HEK293 (cell line): ENCODE data around the gene OSBP2.
A peak's percentile ranks its signal among the peaks of the same experiment; 100 is the strongest.

Experiments used
- CTCF ChIA-PET: fragments of 350-600 bp; formaldehyde crosslinking; extraction: SDS; loops from one replicate; lab custom pipeline; 2021; ENCODE audit warnings: antibody characterized with exemption; lab: Yijun Ruan, JAX
- POLR2A ChIA-PET: fragments of 300-600 bp; formaldehyde crosslinking; extraction: SDS; loops from one replicate; lab custom pipeline; 2020; ENCODE audit warnings: antibody characterized with exemption, inconsistent platforms; lab: Yijun Ruan, JAX
- H3K27ac ChIP-seq: fragments of 200-500 bp; sonication (Bioruptor generic); 2 replicates; pipeline ENCODE4 v1.5.1; 2014; ENCODE audit warnings: low read depth, low read length, control low read depth, inconsistent platforms; ENCODE audit errors: extremely low read depth
- H3K36me3 ChIP-seq, 2 experiments: fragments of 200-500 bp in 1 of 2; sonication (Bioruptor generic) in 1 of 2; 1 replicate in 1 of 2; 2 replicates in 1 of 2; pipeline ENCODE4 v1.5.1; 2014 to 2017; ENCODE audit warnings: inconsistent platforms in 2 of 2, low read length in 2 of 2; ENCODE audit not compliant: control insufficient read depth in 2 of 2, insufficient read depth in 1 of 2
- H3K4me1 ChIP-seq: fragments of 200-500 bp; sonication (Bioruptor generic); 2 replicates; pipeline ENCODE4 v1.5.1; 2014; ENCODE audit warnings: mild to moderate bottlenecking, low read length, inconsistent platforms; ENCODE audit not compliant: control insufficient read depth, insufficient read depth
- H3K4me3 ChIP-seq: 2 replicates; pipeline ENCODE4 v1.5.1; 2011; ENCODE audit warnings: low read depth, mild to moderate bottlenecking, control low read depth, low read length, moderate library complexity
- H3K9me3 ChIP-seq: fragments of 200-500 bp; sonication (Bioruptor generic); 2 replicates; pipeline ENCODE4 v1.5.1; 2014; ENCODE audit warnings: low read depth, low read length, inconsistent platforms; ENCODE audit not compliant: control insufficient read depth, insufficient read depth
- CTCF ChIP-seq: fragments of 450-650 bp; formaldehyde crosslinking; IDR thresholded peaks from 2 replicates; pipeline ENCODE4 v1.5.1; 2016; ENCODE audit warnings: missing biosample characterization, missing genetic modification characterization
- GLIS1 ChIP-seq: fragments of 450-650 bp; formaldehyde crosslinking; IDR thresholded peaks from 2 replicates; pipeline ENCODE4 v1.5.1; 2016; ENCODE audit warnings: missing biosample characterization, missing genetic modification characterization
- HOXC10 ChIP-seq: sonication (generic); formaldehyde crosslinking; IDR thresholded peaks from 2 replicates; pipeline ENCODE4 v1.8.1; 2023; ENCODE audit warnings: mild to moderate bottlenecking, missing genetic modification reagents
- PRDM1 ChIP-seq: fragments of 450-650 bp; formaldehyde crosslinking; IDR thresholded peaks from 2 replicates; pipeline ENCODE4; 2016; ENCODE audit warnings: missing biosample characterization, missing genetic modification characterization
- PRDM4 ChIP-seq: fragments of 450-650 bp; formaldehyde crosslinking; IDR thresholded peaks from 2 replicates; pipeline ENCODE4 v1.5.1; 2017; ENCODE audit warnings: missing biosample characterization, missing genetic modification characterization
- RBAK ChIP-seq: fragments of 450-650 bp; formaldehyde crosslinking; IDR thresholded peaks from 2 replicates; pipeline ENCODE4 v1.5.1; 2016; ENCODE audit warnings: missing biosample characterization, missing genetic modification characterization
- SP7 ChIP-seq: fragments of 450-650 bp; formaldehyde crosslinking; IDR thresholded peaks from 2 replicates; pipeline ENCODE4 v1.5.1; 2016; ENCODE audit warnings: missing biosample characterization, missing genetic modification characterization
- ZBTB1 ChIP-seq: fragments of 450-650 bp; formaldehyde crosslinking; IDR thresholded peaks from 2 replicates; pipeline ENCODE4 v1.5.1; 2016; ENCODE audit warnings: missing biosample characterization, missing genetic modification characterization
- ZBTB11 ChIP-seq: fragments of 450-650 bp; formaldehyde crosslinking; conservative IDR thresholded peaks from 2 replicates; pipeline ENCODE4 v1.5.1; 2016; ENCODE audit warnings: low read depth, missing biosample characterization, missing genetic modification characterization
- ZEB2 ChIP-seq: fragments of 450-650 bp; formaldehyde crosslinking; IDR thresholded peaks from 2 replicates; pipeline ENCODE4 v1.5.1; 2016; ENCODE audit warnings: missing biosample characterization, missing genetic modification characterization
- ZNF10 ChIP-seq: fragments of 450-650 bp; formaldehyde crosslinking; IDR thresholded peaks from 2 replicates; pipeline ENCODE4 v1.5.1; 2017; ENCODE audit warnings: missing biosample characterization, missing genetic modification characterization
- ZNF133 ChIP-seq: fragments of 450-650 bp; formaldehyde crosslinking; IDR thresholded peaks from 2 replicates; pipeline ENCODE4 v1.5.1; 2016; ENCODE audit warnings: missing biosample characterization, missing genetic modification characterization
- ZNF175 ChIP-seq: fragments of 450-650 bp; formaldehyde crosslinking; IDR thresholded peaks from 2 replicates; pipeline ENCODE4 v1.5.1; 2016; ENCODE audit warnings: missing biosample characterization, missing genetic modification characterization
- ZNF280D ChIP-seq: fragments of 450-650 bp; formaldehyde crosslinking; IDR thresholded peaks from 2 replicates; pipeline ENCODE4 v1.5.1; 2016; ENCODE audit warnings: missing biosample characterization, missing genetic modification characterization
- ZNF366 ChIP-seq: fragments of 450-650 bp; formaldehyde crosslinking; conservative IDR thresholded peaks from 2 replicates; pipeline ENCODE4 v1.5.1; 2016; ENCODE audit warnings: missing biosample characterization, missing genetic modification characterization
- ZNF404 ChIP-seq: fragments of 450-650 bp; formaldehyde crosslinking; IDR thresholded peaks from 2 replicates; pipeline ENCODE4 v1.5.1; 2017; ENCODE audit warnings: missing biosample characterization, missing genetic modification characterization
- ZNF596 ChIP-seq: fragments of 450-650 bp; IDR thresholded peaks from 2 replicates; pipeline ENCODE4 v1.5.0; 2018; ENCODE audit warnings: missing biosample characterization, mild to moderate bottlenecking, missing genetic modification characterization, moderate library complexity
- ZNF610 ChIP-seq: fragments of 450-650 bp; formaldehyde crosslinking; IDR thresholded peaks from 2 replicates; pipeline ENCODE4 v1.5.1; 2016; ENCODE audit warnings: missing biosample characterization, missing genetic modification characterization, borderline replicate concordance
- ZNF654 ChIP-seq: fragments of 450-650 bp; formaldehyde crosslinking; IDR thresholded peaks from 2 replicates; pipeline ENCODE4 v1.5.1; 2016; ENCODE audit warnings: low read depth, missing biosample characterization, missing genetic modification characterization
- ZNF777 ChIP-seq: fragments of 450-650 bp; formaldehyde crosslinking; IDR thresholded peaks from 2 replicates; pipeline ENCODE4 v1.5.1; 2017; ENCODE audit warnings: missing biosample characterization, missing genetic modification characterization, borderline replicate concordance
- ZSCAN4 ChIP-seq: fragments of 450-650 bp; formaldehyde crosslinking; IDR thresholded peaks from 2 replicates; pipeline ENCODE4 v1.5.1; 2017; ENCODE audit warnings: missing biosample characterization, missing genetic modification characterization
- TF ChIP-seq, protein P1 (sequence below): fragments of 450-650 bp; formaldehyde crosslinking; IDR thresholded peaks from 2 replicates; pipeline ENCODE4 v1.5.1; 2017; ENCODE audit warnings: missing biosample characterization, missing genetic modification characterization

Gene OSBP2

DNA sequence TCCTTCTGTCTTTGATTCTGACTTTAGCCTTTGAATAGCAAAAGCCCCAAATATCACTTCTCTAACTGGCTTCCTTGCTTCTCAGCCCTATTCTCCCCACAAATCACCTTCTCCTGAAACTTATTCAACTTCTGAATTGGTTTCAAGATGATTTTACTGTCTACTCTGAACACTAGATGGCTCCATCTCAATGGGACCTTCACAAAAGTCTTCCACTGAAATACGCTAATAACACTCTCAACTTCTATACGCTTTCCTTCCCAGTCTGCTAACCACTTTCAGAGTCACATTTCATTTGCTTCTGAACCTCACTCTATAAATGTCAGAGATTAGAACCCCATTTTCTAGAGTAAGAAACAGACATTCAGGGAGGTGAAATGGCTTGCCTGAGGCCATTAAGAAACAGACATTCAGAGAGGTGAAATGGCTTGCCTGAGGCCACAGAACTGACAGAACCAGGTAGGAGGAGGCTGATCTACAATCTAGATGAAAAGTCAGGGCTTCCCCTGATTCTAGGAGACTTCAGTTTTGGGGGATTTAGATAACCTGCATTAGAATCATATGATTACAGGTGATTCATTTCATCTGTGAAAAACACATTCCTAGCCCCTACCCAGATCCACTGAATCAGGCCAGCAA is 253.3 kb downstream of the OSBP2 start:
- TF ChIP-seq CTCF (tag by site-specific recombination) (peak; percentile 34; the same call in 1 of the 2 replicates), ZEB2 (no peak), PRDM4 (peak; percentile 32; the same call in 1 of the 2 replicates), ZNF175 (tag by site-specific recombination) (no peak), ZNF610 (tag by site-specific recombination) (no peak), PRDM1 (tag by site-specific recombination) (peak; percentile 85), ZNF654 (tag by site-specific recombination) (peak; percentile 58), GLIS1 (no peak), HOXC10 (CRISPR knock-in tag) (no peak), ZNF133 (tag by site-specific recombination) (no peak), ZNF280D (no peak), ZNF366 (no peak)
- TF ChIP-seq, protein P1, sequence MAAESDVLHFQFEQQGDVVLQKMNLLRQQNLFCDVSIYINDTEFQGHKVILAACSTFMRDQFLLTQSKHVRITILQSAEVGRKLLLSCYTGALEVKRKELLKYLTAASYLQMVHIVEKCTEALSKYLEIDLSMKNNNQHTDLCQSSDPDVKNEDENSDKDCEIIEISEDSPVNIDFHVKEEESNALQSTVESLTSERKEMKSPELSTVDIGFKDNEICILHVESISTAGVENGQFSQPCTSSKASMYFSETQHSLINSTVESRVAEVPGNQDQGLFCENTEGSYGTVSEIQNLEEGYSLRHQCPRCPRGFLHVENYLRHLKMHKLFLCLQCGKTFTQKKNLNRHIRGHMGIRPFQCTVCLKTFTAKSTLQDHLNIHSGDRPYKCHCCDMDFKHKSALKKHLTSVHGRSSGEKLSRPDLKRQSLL (tag by site-specific recombination): no peak
- peaks cover 45 to 91% of the 10 kb centered on the region in 2 experiments for H3K36me3 ChIP-seq
- H3K9me3 ChIP-seq: no peaks in the 10 kb centered on the region
- no peak overlapping the region for H3K4me3 ChIP-seq
- no peaks in the 10 kb centered on the region for H3K4me1 ChIP-seq
- POLR2A ChIA-PET: interaction anchor here (1.4 kb wide), 1 partner anchor 133 kb away, joined by 3 read pairs; the partner anchor contains the start of gene SMTN
- H3K27ac ChIP-seq: no peak overlapping the region
- CTCF ChIA-PET: interaction anchor here (0.8 to 3.0 kb wide), 5 partner anchors 27 to 204 kb away, joined by 3 to 13 read pairs (median 5); partner anchors contain the start of gene SMTN

GRCh38 chr22:30948930-30949342 is 254.3 kb downstream of the OSBP2 start:
- CTCF ChIA-PET: interaction anchor here (0.5 to 1.8 kb wide), 8 partner anchors 17 to 1975 kb away, joined by 3 to 8 read pairs (median 3); no protein-coding TSS in a partner anchor
- H3K36me3 ChIP-seq: peaks cover 42 to 85% of the 10 kb centered on the region in 2 experiments
- TF ChIP-seq ZNF404 (tag by site-specific recombination) (no peak), RBAK (tag by site-specific recombination) (no peak), ZNF10 (no peak), ZBTB11 (no peak), ZNF596 (tag by site-specific recombination) (no peak), ZBTB1 (tag by site-specific recombination) (no peak), ZSCAN4 (tag by site-specific recombination) (no peak), ZNF777 (tag by site-specific recombination) (no peak), SP7 (tag by site-specific recombination) (no peak)

More at GRCh38 chr22:30948930-30949342, 254.3 kb downstream of the OSBP2 start:
- POLR2A ChIA-PET: interaction anchor here (1.4 kb wide), 1 partner anchor 132 kb away, joined by 3 read pairs; the partner anchor contains the start of gene SMTN
- H3K4me1 ChIP-seq: no peaks in the 10 kb centered on the region
- H3K9me3 ChIP-seq: no peaks in the 10 kb centered on the region
- H3K4me3 ChIP-seq: no peak overlapping the region
- H3K27ac ChIP-seq: no peak overlapping the region
